Anterior cingulate cortex (tissue), 58 donors: ENCODE data around the gene HAO1.
"Not testable (repeated sequence)": the region's sequence is repeated elsewhere in the genome, so short reads cannot be mapped to it uniquely, and the experiment has no call there.

ENCODE experiments used
- DNase-seq, 58 donors: peaks; one replicate each; lab custom pipeline; 2025; lab: John Stamatoyannopoulos, UW

Gene HAO1

GRCh38 chr20:7940341-7940740 lies at the start of gene HAO1:
Gene HAO1 (minus strand): TSS chr20:7940458. CDS start chr20:7940422, 36 bp downstream.
- DNase-seq, result no peak

GRCh38 chr20:7989379-7989778 lies 49.1 kb upstream of the HAO1 start:
- no peak for DNase-seq

- DNase-seq, result no peak
Observed at GRCh38 chr20:7985916-7986315, 45.7 kb upstream of the HAO1 start.

GRCh38 chr20:7984192-7984591 lies 43.9 kb upstream of the HAO1 start:
- no peak for DNase-seq

GRCh38 chr20:7981374-7981773 lies 41.1 kb upstream of the HAO1 start:
- no peak for DNase-seq

- peak in 16 of 58 donors; percentile 0 to 41 (median 8) for DNase-seq
Observed at GRCh38 chr20:7980332-7981046, 40.2 kb upstream of the HAO1 start.

- no peak for DNase-seq
Observed at GRCh38 chr20:7977709-7978108, 37.5 kb upstream of the HAO1 start.

- DNase-seq, result no peak
Observed at GRCh38 chr20:7975851-7976414, 35.7 kb upstream of the HAO1 start.

GRCh38 chr20:7974785-7975435 lies 34.7 kb upstream of the HAO1 start:
- DNase-seq, result no peak

GRCh38 chr20:7971536-7972280 lies 31.4 kb upstream of the HAO1 start:
- no peak for DNase-seq

- DNase-seq, result no peak
Observed at GRCh38 chr20:7967199-7967844, 27.1 kb upstream of the HAO1 start.

- DNase-seq, result no peak
Observed at GRCh38 chr20:7966176-7966575, 25.9 kb upstream of the HAO1 start.

- DNase-seq, result no peak
Observed at GRCh38 chr20:7959484-7959883, 19.2 kb upstream of the HAO1 start.

- not testable (repeated sequence) for DNase-seq
Observed at GRCh38 chr20:7956561-7956960, 16.3 kb upstream of the HAO1 start.

GRCh38 chr20:7950387-7950786 lies 10.1 kb upstream of the HAO1 start:
- no peak for DNase-seq

- DNase-seq, result no peak
Observed at GRCh38 chr20:7943891-7944290, 3.6 kb upstream of the HAO1 start.

GRCh38 chr20:7939663-7940062 lies 595 bp downstream of the HAO1 start:
- DNase-seq, result no peak

- no peak for DNase-seq
Observed at GRCh38 chr20:7938058-7938457, 2.2 kb downstream of the HAO1 start.

GRCh38 chr20:7937328-7937727 lies 2.9 kb downstream of the HAO1 start:
- DNase-seq, result no peak

GRCh38 chr20:7935027-7935551 lies 5.2 kb downstream of the HAO1 start:
- DNase-seq, result no peak
